Endothelial cell of umbilical vein (primary cell): ENCODE data around the gene KCNA3. TPM values are rescaled to one million over a fixed set of nuclear protein-coding genes. Genes with fewer than 3 reads are reported as not detected.

Experiments
- BruUV-seq: library from RNA; stranded (reverse); fragments of 400-500 nt; replicated peaks from 2 replicates; lab custom pipeline; 2021; lab: Mats Ljungman, UMichigan
- CTCF ChIA-PET: fragments of 300-600, 350-600 bp; sonication (Branson Sonifier 250); formaldehyde crosslinking; loops from one replicate; lab custom pipeline; 2021; ENCODE audit warnings: antibody characterized with exemption, inconsistent platforms; lab: Charles Lee
- POLR2A ChIA-PET: fragments of 300-600, 350-600 bp; sonication (Branson Sonifier 250); formaldehyde crosslinking; loops from one replicate; lab custom pipeline; 2021; ENCODE audit warnings: antibody characterized with exemption, inconsistent platforms; lab: Charles Lee
- DNase-seq: peaks from one replicate; pipeline ENCODE4 v3.0.0-alpha.2; 2011; ENCODE audit warnings: low read depth, low spot score
- FAIRE-seq: peaks from 2 replicates; lab custom pipeline; 2011; peaks lifted over from hg19 to GRCh38; lab: Jason Lieb, UNC
- H2AFZ ChIP-seq: 2 replicates; pipeline ENCODE4 v1.6.0; 2012; ENCODE audit warnings: low read depth, low read length, control low read depth, inconsistent platforms
- H3K27ac ChIP-seq: 2 replicates; pipeline ENCODE4 v1.5.1; 2011; ENCODE audit warnings: low read depth, mild to moderate bottlenecking, control low read depth, low read length, moderate library complexity; ENCODE audit not compliant: insufficient read depth
- H3K27me3 ChIP-seq, 2 experiments: 2 replicates each; pipeline versions ENCODE4 v1.6.0 to v1.6.1; 2011; ENCODE audit warnings: low read length in 2 of 2, mixed read lengths in 1 of 2; ENCODE audit not compliant: control insufficient read depth in 2 of 2, insufficient read depth in 2 of 2
- H3K36me3 ChIP-seq, 2 experiments: 2 replicates in 1 of 2; 3 replicates in 1 of 2; pipeline ENCODE4 v1.5.1; 2011; ENCODE audit warnings: low read length in 2 of 2, mild to moderate bottlenecking in 1 of 2, moderate library complexity in 1 of 2; ENCODE audit not compliant: control insufficient read depth in 2 of 2, insufficient read depth in 2 of 2; ENCODE audit errors: extremely low read depth in 1 of 2
- H3K4me1 ChIP-seq: 3 replicates; pipeline ENCODE4 v1.5.1; 2011; ENCODE audit warnings: mild to moderate bottlenecking, low read length; ENCODE audit not compliant: control insufficient read depth, insufficient read depth; ENCODE audit errors: extremely low read depth
- H3K4me2 ChIP-seq: 2 replicates; pipeline ENCODE4 v1.6.1; 2011; ENCODE audit warnings: low read length, control low read depth, mixed read lengths; ENCODE audit not compliant: insufficient read depth
- H3K4me3 ChIP-seq, 3 experiments: fragments of 200-600 bp in 1 of 3; sonication (generic), shearing (Covaris generic) in 1 of 3; replicated peaks in 1 of 3; 2 replicates each; pipeline ENCODE4 v1.5.1; 2011 to 2016; ENCODE audit warnings: control low read depth in 3 of 3, low read length in 3 of 3, mild to moderate bottlenecking in 2 of 3, inconsistent platforms in 1 of 3, low read depth in 1 of 3, moderate library complexity in 1 of 3; ENCODE audit not compliant: insufficient read depth in 1 of 3
- H3K79me2 ChIP-seq: 2 replicates; pipeline ENCODE4 v1.6.0; 2012; ENCODE audit warnings: low read length, inconsistent platforms; ENCODE audit not compliant: control insufficient read depth, insufficient read depth
- H3K9ac ChIP-seq: replicated peaks from 2 replicates; pipeline ENCODE3; 2011; ENCODE audit warnings: low read length, control low read depth; ENCODE audit not compliant: insufficient read depth; ENCODE audit errors: extremely low read depth
- H3K9me1 ChIP-seq: replicated peaks from 3 replicates; pipeline ENCODE4 v1.6.0; 2011; ENCODE audit warnings: mild to moderate bottlenecking, low read length; ENCODE audit not compliant: control insufficient read depth, insufficient read depth; ENCODE audit errors: extremely low read depth
- H3K9me3 ChIP-seq: replicated peaks from 2 replicates; pipeline ENCODE4 v1.5.1; 2012; ENCODE audit warnings: low read length, inconsistent platforms; ENCODE audit not compliant: control insufficient read depth, insufficient read depth
- H4K20me1 ChIP-seq: replicated peaks from 2 replicates; pipeline ENCODE3; 2011; ENCODE audit warnings: mild to moderate bottlenecking, low read length; ENCODE audit not compliant: control insufficient read depth, insufficient read depth; ENCODE audit errors: extremely low read depth
- GATA2 ChIP-seq: IDR thresholded peaks from 2 replicates; pipeline ENCODE4 v1.7.0; 2011; ENCODE audit warnings: low read depth, mild to moderate bottlenecking, moderate library complexity, mixed read lengths, low read length; ENCODE audit not compliant: insufficient read length, insufficient read depth
- JUN ChIP-seq: IDR thresholded peaks from 2 replicates; pipeline ENCODE4 v1.6.1; 2011; ENCODE audit warnings: borderline replicate concordance, low read depth; ENCODE audit not compliant: insufficient read length, insufficient read depth
- POLR2A ChIP-seq: IDR thresholded peaks from 2 replicates; pipeline ENCODE4 v1.6.1; 2012; ENCODE audit warnings: low read depth, mild to moderate bottlenecking, control low read depth, low read length
- dilution Hi-C: fragments of 300-500 bp; cut with MboI; formaldehyde crosslinking; loops from one replicate; pipeline ENCODE4 v1.15.0; 2019; ENCODE audit warnings: low sequenced_read_pairs; ENCODE audit not compliant: extremely low pct_ligation_motif_present
- intact Hi-C: fragments of 100-400 bp; cut with micrococcal nuclease; formaldehyde crosslinking; loops from one replicate; pipeline ENCODE4 v1.10.0; 2022
- polyA plus RNA-seq, 4 experiments: library from polyadenylated mRNA; depleted of rRNA in 3 of 4; stranded (reverse) in 3 of 4; unstranded in 1 of 4; fragments of >200 nt; gene quantifications; 2 replicates each; pipeline versions ENCODE4 v1.2.1 to v1.2.3, GENCODE V29; 2011 to 2012; ENCODE audit warnings: missing spikeins in 1 of 4
- total RNA-seq: library from RNA; stranded (reverse); gene quantifications from 2 replicates; pipeline ENCODE4 v1.2.3, GENCODE V29; 2021

The KCNA3 gene
- total and polyA plus RNA-seq, 2 donors (not counting 3 experiments of a cell fraction or from before 2014, with no cell fraction given) = not detected

- H2AFZ ChIP-seq = no peak overlapping the region
- no peaks in the 10 kb centered on the region for H3K9me1 ChIP-seq
- TF ChIP-seq JUN (no peak), POLR2A (no peak)
- H3K27ac ChIP-seq = no peak overlapping the region
- no peaks in the 10 kb centered on the region for H3K79me2 ChIP-seq
- FAIRE-seq (no peak), DNase-seq (no peak)
- H3K4me2 ChIP-seq = no peak overlapping the region
- H4K20me1 ChIP-seq = no peaks in the 10 kb centered on the region
- ChIA-PET CTCF (interaction anchor here (2.0 to 2.6 kb wide), 2 partner anchors 131 to 149 kb away, joined by 8 to 9 read pairs; no protein-coding TSS in a partner anchor), POLR2A (no interaction called here)
- no peak overlapping the region for H3K4me3 ChIP-seq
- H3K4me1 ChIP-seq = no peaks in the 10 kb centered on the region
- dilution Hi-C loops (no loop called here), intact Hi-C loops (no loop called here)
- BruUV-seq = no TSS peak
- peaks cover 0 to 2% of the 10 kb centered on the region in 2 experiments for H3K27me3 ChIP-seq
- no peak overlapping the region for H3K9ac ChIP-seq
- no peaks in the 10 kb centered on the region for H3K9me3 ChIP-seq
- H3K36me3 ChIP-seq = no peaks in the 10 kb centered on the region
Observed at GRCh38 chr1:110634086-110634454, 40.7 kb downstream of the KCNA3 start.

- no peak overlapping the region for H3K9ac ChIP-seq
- FAIRE-seq (no peak), DNase-seq (no peak)
- H3K4me2 ChIP-seq = no peak overlapping the region
- H3K9me3 ChIP-seq = no peaks in the 10 kb centered on the region
- H3K36me3 ChIP-seq = no peaks in the 10 kb centered on the region
- TF ChIP-seq GATA2 = no peak
- no peak overlapping the region for H2AFZ ChIP-seq
- ChIA-PET CTCF (interaction anchor here (2.0 to 2.6 kb wide), 2 partner anchors 132 to 150 kb away, joined by 8 to 9 read pairs; no protein-coding TSS in a partner anchor), POLR2A (no interaction called here)
- H3K27ac ChIP-seq = no peak overlapping the region
- H3K4me1 ChIP-seq = no peaks in the 10 kb centered on the region
- no TSS peak for BruUV-seq
- H3K9me1 ChIP-seq = no peaks in the 10 kb centered on the region
- H3K79me2 ChIP-seq = no peaks in the 10 kb centered on the region
- no peaks in the 10 kb centered on the region for H4K20me1 ChIP-seq
- no peak overlapping the region for H3K4me3 ChIP-seq
- dilution Hi-C loops = no loop called here
- H3K27me3 ChIP-seq = peaks cover 0 to 2% of the 10 kb centered on the region in 2 experiments
- intact Hi-C loops = no loop called here
Observed at GRCh38 chr1:110633646-110634030, 41.1 kb downstream of the KCNA3 start.
